Measurements from ENCODE around the gene DPP10.

Gene DPP10

GRCh38 chr2:114610677-114611076 lies 168.2 kb downstream of the DPP10 start:
- no peak for FAIRE-seq

DNA sequence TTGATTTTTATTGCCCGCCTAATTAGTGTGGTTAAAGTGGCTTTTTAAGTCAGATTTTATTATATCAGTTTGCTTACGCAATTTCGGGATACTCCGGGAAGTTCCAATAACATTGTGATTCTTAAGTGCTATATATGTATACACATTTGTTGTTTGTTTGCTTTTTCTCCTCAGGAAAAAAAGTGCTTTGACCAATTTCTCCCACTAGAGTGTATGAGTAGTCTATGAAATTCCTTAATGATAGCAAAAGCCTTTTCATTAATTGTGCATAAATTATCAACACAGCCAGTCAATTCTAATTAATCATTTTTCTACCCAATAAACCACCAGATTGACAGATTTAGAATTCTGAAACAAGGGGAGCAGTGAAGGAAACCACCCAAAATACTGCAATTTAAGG lies 172.2 kb downstream of the DPP10 start:
- FAIRE-seq = no peak

- FAIRE-seq = no peak
Observed at GRCh38 chr2:114628481-114628880, 186.0 kb downstream of the DPP10 start.

DNA sequence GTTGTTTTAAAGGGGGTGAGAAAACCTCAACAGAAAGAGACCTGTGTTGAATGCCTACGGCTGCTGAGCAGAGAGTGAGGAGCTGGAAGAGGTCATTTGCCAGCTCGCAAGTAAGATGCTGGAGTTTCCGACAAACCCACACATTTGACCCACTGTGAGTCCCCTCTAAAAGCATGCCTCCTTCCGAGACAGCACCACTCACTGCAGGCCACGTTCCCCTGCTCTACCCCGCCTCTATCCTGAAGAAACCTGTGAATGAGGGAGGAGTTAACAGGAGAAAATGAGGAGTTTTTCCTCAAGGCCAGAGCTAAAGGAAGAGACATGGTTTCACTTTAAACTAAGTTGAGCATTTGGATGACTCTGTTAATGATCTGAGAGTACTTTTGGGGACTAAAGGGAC lies 188.7 kb downstream of the DPP10 start:
- FAIRE-seq = no peak

GRCh38 chr2:114642166-114642770 lies 199.8 kb downstream of the DPP10 start:
- no peak for FAIRE-seq

DNA sequence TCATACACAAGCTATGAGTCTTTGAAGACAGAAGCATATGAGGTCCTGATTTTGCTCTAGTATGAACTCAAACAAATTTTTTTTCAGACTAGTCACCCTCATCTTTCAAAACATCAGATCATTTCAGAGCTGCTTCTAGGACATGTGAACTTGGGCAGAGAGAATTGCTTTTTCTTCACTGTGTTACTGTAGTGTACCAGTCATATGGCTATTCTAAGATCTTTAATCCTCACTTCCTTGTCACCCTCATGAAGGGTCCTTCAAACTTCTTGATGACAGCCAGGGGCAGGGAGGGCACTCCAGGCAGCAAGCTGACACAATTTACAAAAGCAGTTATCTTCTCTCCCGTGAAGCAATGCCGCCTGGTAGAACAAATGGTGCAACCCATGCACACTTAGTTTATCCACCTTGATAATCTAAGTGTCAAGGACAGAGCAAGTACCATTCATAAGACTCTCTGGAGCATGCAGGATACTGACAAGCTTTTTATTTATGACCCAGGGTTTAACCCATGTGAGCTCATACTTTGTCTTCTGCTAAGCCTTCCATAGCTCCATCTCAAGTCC lies 200.6 kb downstream of the DPP10 start:
- FAIRE-seq = no peak

DNA sequence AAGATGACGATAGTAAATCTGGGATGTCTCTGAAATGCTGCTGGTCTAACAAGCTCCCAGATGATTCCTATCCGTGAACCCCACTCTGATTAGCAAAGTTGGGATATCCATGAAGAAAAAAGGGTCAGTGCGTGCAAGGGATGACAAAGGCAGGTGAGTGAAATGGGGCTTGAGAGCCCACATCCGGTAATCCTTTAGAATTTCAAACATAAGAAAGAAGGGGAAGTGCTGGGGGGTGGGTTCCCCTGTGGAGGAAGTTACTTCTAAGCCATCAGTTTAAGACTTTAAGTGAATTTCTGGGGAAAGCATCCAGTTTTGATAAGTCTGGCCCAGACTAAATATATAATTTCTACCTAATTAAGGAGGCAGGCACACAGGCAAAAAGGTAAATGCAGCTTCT lies 209.5 kb downstream of the DPP10 start:
- no peak for FAIRE-seq

DNA sequence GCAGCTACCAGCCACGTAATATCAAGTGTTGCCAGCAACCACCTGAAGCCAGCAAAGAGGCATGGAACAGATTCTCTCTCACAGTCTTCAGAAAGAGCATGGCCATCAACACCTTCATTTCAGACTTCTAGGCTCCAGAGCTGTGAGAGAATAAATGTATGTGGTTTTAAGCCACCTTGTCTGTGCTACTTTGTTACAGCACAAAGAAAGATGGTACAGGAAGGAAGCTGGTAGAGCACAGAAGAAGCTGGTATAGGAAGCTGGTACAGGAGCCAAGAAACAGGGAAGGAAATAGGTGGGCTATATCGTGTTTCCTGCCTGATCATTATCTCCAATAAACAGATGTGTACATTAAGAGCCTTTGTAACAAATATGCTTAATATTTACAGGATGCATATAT lies 217.4 kb downstream of the DPP10 start:
- FAIRE-seq = no peak

DNA sequence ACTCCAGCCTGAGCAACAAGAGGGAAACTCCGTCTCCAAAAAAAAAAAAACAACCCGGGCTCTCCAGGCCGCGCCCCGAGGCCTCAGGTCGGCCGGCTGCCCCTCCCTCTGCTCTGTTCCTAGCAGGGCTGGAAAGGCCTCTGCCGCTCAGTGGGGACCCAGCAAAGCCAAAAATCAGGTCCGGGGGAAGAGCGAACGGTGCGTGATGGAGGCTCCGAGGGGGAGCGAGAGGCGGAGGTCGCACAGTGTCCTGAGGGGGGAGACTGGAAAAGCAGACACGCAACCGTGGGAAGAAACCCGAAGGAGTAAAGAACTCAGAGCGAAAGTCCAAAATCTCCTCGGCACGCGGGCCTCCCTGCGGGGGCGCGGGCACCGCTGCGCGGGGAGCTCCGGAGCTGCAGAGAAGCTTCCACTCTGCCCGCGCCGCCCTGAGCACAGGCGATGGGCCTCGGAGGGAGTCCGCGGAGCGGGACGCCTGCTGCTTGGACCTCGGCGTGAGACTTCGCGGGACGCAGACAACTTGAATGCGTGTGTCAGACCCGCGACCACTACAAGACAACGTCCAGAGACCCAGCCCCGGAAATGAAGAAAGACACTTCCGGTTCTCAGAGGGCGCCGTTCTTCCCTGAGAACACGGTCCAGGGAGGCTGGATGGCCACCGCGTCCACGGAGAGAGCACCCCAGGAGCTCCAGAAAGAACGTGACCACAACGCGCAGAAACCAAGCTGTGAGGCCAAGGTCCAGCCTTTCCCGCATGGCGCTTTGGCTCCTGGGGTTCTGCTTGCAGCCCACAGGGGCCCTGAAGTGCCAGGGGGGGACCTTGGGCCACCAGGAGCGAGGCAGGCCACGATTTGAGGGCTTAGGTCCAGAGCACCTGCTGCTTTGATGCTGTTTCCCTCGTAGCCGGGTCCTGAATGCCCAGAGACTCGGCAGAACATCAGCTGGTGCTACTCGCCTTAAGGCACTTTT lies 219.8 kb downstream of the DPP10 start:
- FAIRE-seq = no peak

- no peak for FAIRE-seq
Observed at GRCh38 chr2:114668415-114668814, 226.0 kb downstream of the DPP10 start.

DNA sequence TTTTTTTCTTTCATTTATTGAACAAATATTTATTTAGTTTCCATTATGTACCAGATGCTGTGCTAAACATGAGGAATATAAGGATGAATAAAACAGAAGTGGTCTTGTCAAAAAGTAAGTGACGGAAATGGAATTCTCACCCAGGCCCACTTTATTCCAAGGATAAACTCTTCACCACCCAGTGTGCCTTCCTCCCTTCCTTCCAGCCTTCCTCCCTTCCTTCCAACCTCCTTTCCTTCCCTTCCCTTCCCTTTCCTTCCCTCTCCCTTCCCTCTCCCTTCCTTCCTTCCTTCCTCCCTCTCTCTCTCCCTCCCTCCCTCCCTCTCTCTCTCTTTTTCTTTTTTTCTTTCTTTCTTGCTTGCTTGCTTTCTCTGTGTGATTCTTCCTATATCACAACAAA lies 240.8 kb downstream of the DPP10 start:
- FAIRE-seq = no peak

DNA sequence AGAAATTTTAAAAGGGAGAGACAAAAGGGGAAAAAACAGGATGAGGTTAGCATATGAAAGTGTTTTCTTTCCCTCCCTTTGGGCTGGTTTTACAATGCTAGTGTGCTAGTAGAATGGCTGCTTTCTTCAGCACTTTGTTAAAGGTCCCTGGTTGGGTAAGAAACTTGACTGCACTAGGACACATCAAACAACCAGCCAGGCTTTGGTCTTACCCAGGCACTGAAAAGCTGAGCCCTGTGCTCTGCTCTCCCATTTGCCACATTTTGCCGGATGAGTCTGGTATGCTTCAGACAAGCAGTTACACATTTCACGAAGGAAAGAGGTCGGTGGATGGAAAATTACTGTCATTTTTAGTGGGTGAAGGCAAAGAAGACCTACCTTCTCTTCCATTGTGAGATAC lies 242.0 kb downstream of the DPP10 start:
- no peak for FAIRE-seq

DNA sequence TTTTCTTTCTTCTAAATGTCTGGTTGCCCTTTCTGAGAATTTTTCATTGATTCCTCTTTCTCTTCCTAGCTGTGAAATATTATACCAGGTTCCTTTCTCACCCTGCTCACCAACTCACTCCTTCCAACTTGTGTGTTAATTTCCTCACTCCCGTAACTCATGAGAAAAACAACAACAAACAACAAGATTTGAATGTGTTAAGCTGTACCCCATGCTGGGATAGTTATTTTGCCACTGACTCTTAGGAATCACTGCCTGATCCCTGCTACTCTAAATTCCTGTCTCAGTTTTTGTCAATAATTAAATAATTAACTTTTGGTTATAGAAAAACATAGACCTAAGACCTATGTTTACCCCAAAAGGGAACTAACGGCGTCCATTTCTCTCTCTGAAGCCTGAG lies 242.7 kb downstream of the DPP10 start:
- no peak for FAIRE-seq

DNA sequence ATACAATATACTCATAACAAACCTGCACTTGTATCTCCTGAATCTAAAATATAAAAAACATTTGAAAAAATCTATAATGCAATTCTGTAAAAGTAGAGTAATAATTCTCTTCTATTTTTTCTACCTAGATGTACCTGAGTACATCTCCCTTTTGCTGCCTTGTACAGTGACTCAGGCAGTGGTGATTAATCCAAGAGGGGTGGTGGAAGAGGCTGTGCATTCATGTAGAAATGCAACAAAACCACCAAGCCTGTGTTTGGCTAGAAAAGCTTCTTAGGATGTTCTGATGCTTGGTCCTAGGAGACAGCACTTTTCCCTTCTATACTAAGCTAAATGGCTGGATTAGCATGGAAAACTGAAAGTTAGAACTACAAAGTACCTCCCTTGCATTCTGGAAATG lies 245.8 kb downstream of the DPP10 start:
- FAIRE-seq = no peak

DNA sequence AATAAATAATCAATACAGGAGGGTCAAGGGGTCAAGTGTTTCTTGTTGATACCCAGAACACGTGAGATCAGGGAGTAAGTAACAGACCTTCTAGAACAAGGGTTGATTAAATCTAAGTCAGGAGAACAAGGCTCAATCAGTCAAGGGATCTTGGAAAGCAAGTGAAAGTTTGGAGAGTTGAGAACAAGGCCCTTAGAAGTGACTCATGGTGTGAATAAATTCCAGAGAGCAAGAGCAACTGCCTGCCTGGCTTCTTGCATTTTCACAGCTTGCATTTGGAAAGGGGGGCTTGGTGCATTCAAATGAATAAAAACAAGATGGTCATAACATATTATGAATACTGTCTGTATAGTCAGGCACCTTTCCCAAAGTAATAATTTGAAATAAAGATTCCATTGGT lies 256.1 kb downstream of the DPP10 start:
- FAIRE-seq = no peak

DNA sequence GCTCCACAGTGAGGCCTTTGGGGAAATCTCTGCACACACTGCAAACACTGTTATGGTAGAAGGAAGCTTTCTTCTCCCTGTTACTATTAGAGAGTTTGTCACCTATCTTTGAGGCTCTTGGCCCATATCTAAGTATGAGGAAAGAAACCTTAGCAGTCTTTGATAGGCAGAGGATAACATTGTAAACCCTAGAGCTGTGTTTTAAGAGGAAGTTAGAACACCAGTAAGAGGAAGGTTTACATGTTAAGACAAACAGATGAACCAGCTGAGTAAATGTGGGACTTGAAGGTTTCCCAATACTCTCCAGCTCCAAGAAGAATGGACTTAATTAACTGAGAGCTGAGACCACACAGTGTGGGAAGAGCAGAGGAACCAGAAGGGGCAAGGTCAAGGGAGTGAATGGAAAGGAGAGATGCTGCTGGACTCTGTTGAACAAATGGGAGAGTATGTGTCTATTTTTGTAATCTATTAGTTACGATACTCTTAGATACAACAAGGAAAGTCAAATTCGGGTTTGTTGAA lies 257.0 kb downstream of the DPP10 start:
- no peak for FAIRE-seq

- FAIRE-seq = no peak
Observed at GRCh38 chr2:114700440-114700839, 258.0 kb downstream of the DPP10 start.

DNA sequence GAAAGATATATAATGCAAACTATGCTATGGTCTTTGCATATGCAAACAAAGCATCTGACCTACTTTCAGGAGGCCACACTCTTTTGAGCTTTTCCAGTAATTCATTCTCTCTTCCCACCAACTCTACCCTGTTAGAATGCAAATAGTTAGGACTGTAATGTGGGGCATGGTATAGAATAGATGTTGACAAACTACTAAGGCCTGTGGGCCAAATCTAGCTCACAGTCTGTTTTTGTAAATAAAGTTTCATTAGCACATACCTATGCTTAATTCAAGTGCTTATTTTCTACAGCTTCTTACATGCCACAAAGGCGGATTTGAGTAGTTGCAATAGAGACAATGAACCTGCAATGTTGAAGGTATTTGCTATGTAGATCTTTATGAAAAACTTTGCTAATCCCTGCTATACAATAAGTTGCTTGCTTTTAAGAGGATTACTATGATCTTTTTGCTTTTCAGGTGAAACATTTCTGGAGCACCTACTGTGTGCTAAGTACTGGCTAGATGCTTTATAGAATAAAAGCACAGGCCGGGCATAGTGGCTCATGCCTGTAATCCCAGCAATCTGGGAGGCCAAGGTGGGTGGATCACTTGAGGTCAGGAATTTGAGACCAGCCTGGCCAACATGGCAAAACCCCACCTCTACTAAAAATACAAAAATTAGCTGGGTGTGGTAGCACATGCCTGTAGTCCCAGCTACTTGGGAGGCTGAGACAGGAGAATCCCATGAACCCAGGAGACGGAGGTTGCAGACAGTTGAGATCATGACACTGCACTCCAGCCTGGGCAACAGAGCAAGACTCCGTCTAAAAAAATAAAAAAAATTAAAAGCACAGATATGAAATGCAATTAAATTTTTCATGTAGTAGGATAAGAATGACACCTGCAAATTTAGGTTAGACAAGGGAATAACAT lies 267.8 kb downstream of the DPP10 start:
- no peak for FAIRE-seq

DNA sequence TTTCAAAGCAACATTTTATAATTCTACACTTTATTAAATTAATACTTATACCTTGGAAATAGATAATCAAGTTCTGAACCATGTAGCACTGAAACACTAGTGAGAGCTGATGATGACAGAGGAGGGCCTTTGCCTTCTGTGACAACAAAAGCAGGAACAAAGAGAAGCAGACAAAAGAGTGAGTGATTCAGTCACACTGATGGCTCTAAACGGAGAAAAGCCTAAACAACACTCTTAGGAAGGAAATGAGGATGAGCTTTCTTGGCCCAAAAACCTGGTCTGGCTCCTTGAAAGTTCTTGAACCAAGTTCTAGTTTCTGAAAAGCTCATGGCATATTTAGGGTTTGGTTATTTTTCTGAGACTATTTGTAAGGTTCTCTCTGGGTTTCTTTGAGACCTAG lies 271.9 kb downstream of the DPP10 start:
- FAIRE-seq = no peak

GRCh38 chr2:114717049-114717448 lies 274.6 kb downstream of the DPP10 start:
- no peak for FAIRE-seq

- no peak for FAIRE-seq
Observed at GRCh38 chr2:114724454-114724853, 282.0 kb downstream of the DPP10 start.

GRCh38 chr2:114727012-114727411 lies 284.6 kb downstream of the DPP10 start:
- no peak for FAIRE-seq

DNA sequence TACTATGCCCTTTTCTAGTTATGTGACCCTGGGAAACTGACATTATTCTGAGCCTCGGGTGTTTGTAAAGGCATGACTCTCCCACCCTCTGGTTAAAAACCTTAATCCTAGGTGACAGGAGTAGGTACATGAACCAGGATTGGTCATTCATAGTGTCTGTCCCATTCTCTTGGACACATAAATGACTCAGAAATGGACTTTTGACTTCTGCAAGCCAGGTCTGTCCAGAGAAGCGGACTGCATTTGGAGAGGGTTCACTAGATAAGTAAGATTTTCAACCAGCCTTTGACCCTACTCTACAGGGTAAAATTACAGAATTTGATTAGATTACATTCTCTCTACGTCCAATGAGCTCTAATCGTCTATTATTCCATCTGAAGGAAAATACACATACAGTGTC lies 285.9 kb downstream of the DPP10 start:
- FAIRE-seq = no peak

All from G401.6 (cell line).